PC-9 (cell line): Measurements from ENCODE around the gene EXOC2.

Experiments
- CTCF ChIP-seq: fragments of 200-600 bp; sonication (generic); conservative IDR thresholded peaks from 2 replicates; pipeline ENCODE4 v1.6.1; 2017; ENCODE audit warnings: mixed run types, antibody characterized with exemption, mild to moderate bottlenecking, moderate library complexity
- EZH2 ChIP-seq: fragments of 200-600 bp; sonication (generic); IDR thresholded peaks from 2 replicates; pipeline ENCODE4 v1.8.0; 2017; ENCODE audit warnings: antibody characterized with exemption, low read depth

GRCh38 chr6:712805-713204 is 19.9 kb upstream of the EXOC2 start:
- no peak for TF ChIP-seq EZH2
- TF ChIP-seq CTCF: no peak
